Fibroblast of lung (primary cell): Measurements from ENCODE around the gene ATXN7L1.

Source experiments
- EZH2 ChIP-seq: IDR thresholded peaks from 2 replicates; pipeline ENCODE4 v1.5.1; 2012; ENCODE audit warnings: low read length, control low read depth, mild to moderate bottlenecking; ENCODE audit errors: missing control alignments
- TF ChIP-seq, protein P1 (sequence below), 2 donors: IDR thresholded peaks in 1 of 2; conservative IDR thresholded peaks in 1 of 2; 1 replicate in 1 of 2; 2 replicates in 1 of 2; pipeline ENCODE4 v1.5.1; 2011 to 2012; ENCODE audit warnings: low read length in 2 of 2, control low read depth in 1 of 2, inconsistent platforms in 1 of 2, low read depth in 1 of 2, mild to moderate bottlenecking in 1 of 2

GRCh38 chr7:105892387-105892786 is 16.0 kb upstream of the ATXN7L1 start:
- no peak for TF ChIP-seq EZH2
- TF ChIP-seq, protein P1, sequence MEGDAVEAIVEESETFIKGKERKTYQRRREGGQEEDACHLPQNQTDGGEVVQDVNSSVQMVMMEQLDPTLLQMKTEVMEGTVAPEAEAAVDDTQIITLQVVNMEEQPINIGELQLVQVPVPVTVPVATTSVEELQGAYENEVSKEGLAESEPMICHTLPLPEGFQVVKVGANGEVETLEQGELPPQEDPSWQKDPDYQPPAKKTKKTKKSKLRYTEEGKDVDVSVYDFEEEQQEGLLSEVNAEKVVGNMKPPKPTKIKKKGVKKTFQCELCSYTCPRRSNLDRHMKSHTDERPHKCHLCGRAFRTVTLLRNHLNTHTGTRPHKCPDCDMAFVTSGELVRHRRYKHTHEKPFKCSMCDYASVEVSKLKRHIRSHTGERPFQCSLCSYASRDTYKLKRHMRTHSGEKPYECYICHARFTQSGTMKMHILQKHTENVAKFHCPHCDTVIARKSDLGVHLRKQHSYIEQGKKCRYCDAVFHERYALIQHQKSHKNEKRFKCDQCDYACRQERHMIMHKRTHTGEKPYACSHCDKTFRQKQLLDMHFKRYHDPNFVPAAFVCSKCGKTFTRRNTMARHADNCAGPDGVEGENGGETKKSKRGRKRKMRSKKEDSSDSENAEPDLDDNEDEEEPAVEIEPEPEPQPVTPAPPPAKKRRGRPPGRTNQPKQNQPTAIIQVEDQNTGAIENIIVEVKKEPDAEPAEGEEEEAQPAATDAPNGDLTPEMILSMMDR (conservative IDR thresholded peaks at IDR 0.05 in 1 of 2, IDR thresholded peaks at IDR 0.05 in 1 of 2; ENCODE audit: low read depth in 1 of 2, low read length in 2 of 2), result no peak
